ENCODE results near the gene SLC17A9. TPM values are rescaled to one million over a fixed set of nuclear protein-coding genes. Genes with fewer than 3 reads are reported as not detected.

SLC17A9 gene
- total RNA-seq, 2 experiments from 2014 or later, result 11.6 to 12.6 TPM

DNA sequence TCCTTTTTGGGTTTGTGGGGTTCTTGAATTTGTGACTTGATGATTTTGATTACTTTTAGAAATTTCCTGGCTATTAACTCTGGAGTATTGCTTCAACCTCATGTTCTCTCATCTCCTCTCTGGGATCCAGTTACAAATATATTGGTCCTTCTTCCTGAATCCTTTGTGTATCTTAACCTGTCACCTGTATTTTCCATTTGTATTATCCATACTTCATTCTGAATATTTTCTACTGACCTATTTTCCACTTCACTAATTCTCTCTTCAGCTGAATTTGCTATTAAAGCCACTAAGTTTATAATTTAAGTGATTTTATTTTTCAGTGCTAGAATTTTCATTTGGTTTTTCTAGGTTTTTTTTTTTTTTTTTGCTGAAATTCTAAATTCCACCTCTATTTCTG, 60.7 kb downstream of the SLC17A9 start:
- no peak for DNase-seq
- Mint-ChIP-seq H3K27me3 (peaks cover 61% of the 10 kb centered on the region), H3K9me3 (peaks cover 17% of the 10 kb centered on the region), H3K27ac (no peak overlapping the region), H3K4me1 (peaks cover 17% of the 10 kb centered on the region), H3K36me3 (ENCODE audit: low read depth) (peaks cover 7% of the 10 kb centered on the region), H3K4me3 (no peak overlapping the region)
- ChIA-PET CTCF (interaction anchor here (0.6 kb wide), 1 partner anchor 73 kb away, joined by 3 read pairs; no protein-coding TSS in a partner anchor), POLR2A (no interaction called here)

DNA sequence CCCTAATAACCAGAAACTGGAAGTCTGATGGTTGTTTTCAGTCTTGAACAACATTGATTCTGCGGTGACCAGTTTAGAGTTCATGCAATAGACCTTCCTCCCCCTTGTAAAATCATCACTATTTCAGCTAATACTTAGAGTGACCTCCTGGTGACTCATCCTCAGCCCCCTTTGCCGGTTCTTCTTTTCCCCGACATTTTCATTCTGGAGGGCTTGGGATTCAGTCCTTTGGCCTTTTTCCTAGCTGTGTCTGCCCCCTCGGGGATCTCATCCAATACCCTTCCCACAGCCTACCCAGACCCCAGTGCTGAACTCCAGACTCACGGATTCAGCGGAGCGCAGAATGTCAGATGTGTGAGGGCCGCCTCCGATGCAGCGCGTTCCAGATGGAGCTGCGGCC, 61.8 kb downstream of the SLC17A9 start:
- Mint-ChIP-seq H3K36me3 (ENCODE audit: low read depth) (peaks cover 7% of the 10 kb centered on the region), H3K27ac (no peak overlapping the region), H3K9me3 (peaks cover 17% of the 10 kb centered on the region), H3K27me3 (peaks cover 51% of the 10 kb centered on the region), H3K4me1 (peaks cover 10% of the 10 kb centered on the region), H3K4me3 (no peak overlapping the region)
- DNase-seq, result no peak
- ChIA-PET CTCF (no interaction called here), POLR2A (no interaction called here)

DNA sequence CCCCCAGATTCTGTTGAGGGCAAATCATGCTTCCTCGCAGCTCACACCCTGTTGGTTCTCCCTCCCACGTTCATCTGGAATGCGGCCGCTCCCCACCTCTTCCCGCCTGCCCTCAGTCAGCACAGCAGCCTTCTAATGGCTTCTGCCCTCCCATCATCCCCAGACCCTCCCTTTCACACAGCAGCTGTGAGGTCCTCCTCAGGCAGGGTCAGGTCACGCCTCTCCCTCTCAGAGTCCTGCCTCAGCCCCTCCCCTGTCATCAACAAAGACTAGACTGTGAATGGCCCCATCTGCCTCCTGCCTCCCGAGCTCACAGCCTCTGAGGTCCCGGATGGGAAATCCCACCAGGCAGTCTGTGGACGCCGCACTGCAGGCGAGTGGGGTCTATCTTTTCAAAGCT, 62.2 kb downstream of the SLC17A9 start:
- H3K4me3 Mint-ChIP-seq, result no peak overlapping the region
- H3K4me1 Mint-ChIP-seq, result peaks cover 10% of the 10 kb centered on the region
- peaks cover 7% of the 10 kb centered on the region for H3K36me3 Mint-ChIP-seq (ENCODE audit: low read depth)
- no peak overlapping the region for H3K27ac Mint-ChIP-seq
- CTCF ChIA-PET, result no interaction called here
- POLR2A ChIA-PET, result interaction anchor here (0.6 kb wide), 1 partner anchor 102 kb away, joined by 5 read pairs; no protein-coding TSS in a partner anchor
- no peak for DNase-seq
- peaks cover 17% of the 10 kb centered on the region for H3K9me3 Mint-ChIP-seq
- peaks cover 53% of the 10 kb centered on the region for H3K27me3 Mint-ChIP-seq

GRCh38 chr20:63015147-63015661, 62.7 kb downstream of the SLC17A9 start:
- no peak overlapping the region for H3K4me3 Mint-ChIP-seq

GRCh38 chr20:63015662-63016361, 63.3 kb downstream of the SLC17A9 start:
- Mint-ChIP-seq H3K27me3 (peaks cover 47% of the 10 kb centered on the region), H3K9me3 (peaks cover 17% of the 10 kb centered on the region), H3K36me3 (ENCODE audit: low read depth) (peaks cover 7% of the 10 kb centered on the region), H3K4me1 (peaks cover 2% of the 10 kb centered on the region), H3K27ac (no peak overlapping the region), H3K4me3 (no peak overlapping the region)
- no peak for DNase-seq
- ChIA-PET CTCF (no interaction called here), POLR2A (no interaction called here)

More at GRCh38 chr20:63015147-63015661, 62.7 kb downstream of the SLC17A9 start:
- no peak for DNase-seq
- Mint-ChIP-seq H3K36me3 (ENCODE audit: low read depth) (peaks cover 7% of the 10 kb centered on the region), H3K27me3 (peaks cover 51% of the 10 kb centered on the region), H3K27ac (no peak overlapping the region), H3K4me1 (peaks cover 5% of the 10 kb centered on the region), H3K9me3 (peaks cover 17% of the 10 kb centered on the region)
- CTCF ChIA-PET, result no interaction called here
- POLR2A ChIA-PET, result interaction anchor here (0.6 kb wide), 1 partner anchor 103 kb away, joined by 5 read pairs; no protein-coding TSS in a partner anchor

DNA sequence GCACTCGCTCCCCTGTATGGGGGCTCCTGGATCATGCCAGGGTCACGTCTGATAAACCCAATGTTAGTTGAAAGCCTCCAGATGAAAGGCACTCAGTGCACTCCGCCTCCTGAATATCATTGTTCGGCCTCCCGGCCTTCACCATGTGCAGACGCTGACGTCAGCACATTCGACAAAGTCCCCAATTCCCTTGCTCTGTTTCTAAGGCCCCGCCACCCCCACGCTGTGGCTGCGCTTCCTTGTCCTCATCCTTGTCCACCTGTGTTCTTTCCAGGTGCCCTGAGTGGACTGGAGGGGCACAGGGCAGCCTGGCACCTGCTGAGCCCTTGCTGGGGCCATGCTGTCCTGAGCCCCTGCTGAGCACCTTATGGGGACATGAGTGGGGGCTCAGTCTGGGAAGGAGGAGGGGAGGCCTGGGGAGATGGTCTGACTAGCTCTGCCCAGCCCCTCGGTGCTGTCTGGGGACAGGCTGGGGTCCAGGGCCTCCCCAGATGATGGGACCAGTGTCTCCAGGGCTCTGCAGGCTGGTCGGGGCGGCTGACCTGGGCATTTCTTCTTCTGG, 64.1 kb downstream of the SLC17A9 start:
- H3K9me3 Mint-ChIP-seq, result peaks cover 17% of the 10 kb centered on the region
- no peaks in the 10 kb centered on the region for H3K4me1 Mint-ChIP-seq
- H3K27ac Mint-ChIP-seq, result no peak overlapping the region
- CTCF ChIA-PET, result no interaction called here
- H3K4me3 Mint-ChIP-seq, result no peak overlapping the region
- DNase-seq, result no peak
- peaks cover 39% of the 10 kb centered on the region for H3K27me3 Mint-ChIP-seq
- H3K36me3 Mint-ChIP-seq (ENCODE audit: low read depth), result peaks cover 7% of the 10 kb centered on the region
- POLR2A ChIA-PET, result no interaction called here

- Mint-ChIP-seq H3K4me1 (no peaks in the 10 kb centered on the region), H3K4me3 (no peak overlapping the region), H3K27ac (no peak overlapping the region), H3K9me3 (peaks cover 17% of the 10 kb centered on the region), H3K27me3 (peaks cover 33% of the 10 kb centered on the region), H3K36me3 (ENCODE audit: low read depth) (peaks cover 7% of the 10 kb centered on the region)
- DNase-seq, result no peak
- ChIA-PET POLR2A (no interaction called here), CTCF (no interaction called here)
Observed at GRCh38 chr20:63017076-63017825, 64.7 kb downstream of the SLC17A9 start.

DNA sequence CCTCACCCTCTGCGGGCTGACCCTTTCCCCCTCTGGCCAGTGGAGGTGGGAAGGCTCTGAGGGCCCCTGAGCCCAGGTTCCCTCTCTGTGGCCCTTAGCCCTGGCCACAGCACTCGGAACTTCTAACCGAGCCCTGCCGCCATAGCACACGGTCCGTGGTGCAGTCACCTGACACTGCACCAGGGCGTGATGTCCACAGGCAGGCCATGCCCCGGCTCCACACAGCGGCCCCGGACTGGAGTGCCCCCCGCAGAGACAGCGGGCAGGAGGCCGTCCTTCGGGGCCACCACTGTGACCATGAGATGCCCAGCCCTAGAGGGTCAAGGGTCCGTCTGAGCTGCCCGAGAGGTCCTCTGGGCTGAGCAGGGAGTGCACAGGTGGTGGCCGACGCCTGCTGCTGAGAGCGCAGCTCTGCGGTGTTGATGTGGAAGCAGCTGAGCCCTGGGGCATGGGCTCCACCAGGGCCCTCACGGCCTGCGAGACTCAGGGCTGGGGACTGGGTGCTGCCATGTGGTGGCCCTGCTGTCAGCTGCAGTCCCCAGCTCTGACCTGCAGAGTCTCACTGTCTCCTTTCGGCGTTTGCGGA, 65.4 kb downstream of the SLC17A9 start:
- no peak for DNase-seq
- Mint-ChIP-seq H3K36me3 (ENCODE audit: low read depth) (peaks cover 6% of the 10 kb centered on the region), H3K4me3 (no peak overlapping the region), H3K27ac (no peak overlapping the region), H3K9me3 (peaks cover 16% of the 10 kb centered on the region), H3K27me3 (peaks cover 27% of the 10 kb centered on the region), H3K4me1 (no peaks in the 10 kb centered on the region)
- ChIA-PET POLR2A (no interaction called here), CTCF (interaction anchor here (0.9 kb wide), 1 partner anchor 9 kb away, joined by 3 read pairs; no protein-coding TSS in a partner anchor)

Other genes starting within 250 kb of the SLC17A9 start
- 1 to 10 TPM in 1 of 2 experiments, under 1 TPM in 1; 0.94 to 1.5 TPM for gene NTSR1, start 243.9 kb upstream of the SLC17A9 start, total RNA-seq
- 10 to 100 TPM; 14.4 to 14.5 TPM for gene MRGBP, start 156.2 kb upstream of the SLC17A9 start, total RNA-seq
- gene OGFR, start 147.9 kb upstream of the SLC17A9 start, total RNA-seq, result 10 to 100 TPM; 82.4 to 84.9 TPM
- gene COL9A3, start 135.7 kb upstream of the SLC17A9 start, total RNA-seq, result not detected
- 1 to 10 TPM; 7.9 to 8.4 TPM for gene TCFL5, start 90.9 kb upstream of the SLC17A9 start, total RNA-seq
- 10 to 100 TPM; 78.3 to 79.4 TPM for gene DIDO1, start 26.2 kb upstream of the SLC17A9 start, total RNA-seq
- 10 to 100 TPM; 32.5 to 35.1 TPM for gene GID8, start 14.6 kb upstream of the SLC17A9 start, total RNA-seq
- gene BHLHE23, start 54.3 kb downstream of the SLC17A9 start, total RNA-seq, result not detected

All from activated CD4-positive, alpha-beta T cell treated with anti-CD3 and anti-CD28 coated beads, Interleukin-2, amount 10 ng/mL, durations not matched to agents 7 days and 5 days (primary cell).